Mesothelial cell of epicardium (in vitro differentiated cells): Measurements from ENCODE around the gene SLC6A16. TPM values are rescaled to one million over a fixed set of nuclear protein-coding genes. Genes with fewer than 3 reads are reported as not detected.

Experiments used
- DNase-seq, 2 experiments: peaks; one replicate each; pipeline ENCODE4 v3.0.0; 2021; ENCODE audit warnings: low spot score in 2 of 2; ENCODE audit not compliant: unreplicated experiment in 2 of 2
- H3K27ac Mint-ChIP-seq: 2 replicates; pipeline ENCODE4 v1.8.0; 2021; ENCODE audit warnings: mixed read lengths
- H3K27me3 Mint-ChIP-seq: 2 replicates; pipeline ENCODE4 v1.8.0; 2021; ENCODE audit warnings: low read depth, mixed read lengths
- H3K36me3 Mint-ChIP-seq: 2 replicates; pipeline ENCODE4 v1.8.0; 2021; ENCODE audit warnings: mixed read lengths
- H3K4me1 Mint-ChIP-seq: 2 replicates; pipeline ENCODE4 v1.8.0; 2021; ENCODE audit warnings: mixed read lengths
- H3K4me3 Mint-ChIP-seq: 2 replicates; pipeline ENCODE4 v1.8.0; 2021; ENCODE audit warnings: mild to moderate bottlenecking, moderate library complexity, mixed read lengths
- H3K9me3 Mint-ChIP-seq: 2 replicates; pipeline ENCODE4 v1.8.0; 2021; ENCODE audit warnings: mixed read lengths
- CTCF ChIP-seq: fragments of 200-600 bp; sonication (generic); IDR thresholded peaks from one replicate; pipeline ENCODE4 v1.5.0; 2021; ENCODE audit warnings: antibody characterized with exemption; ENCODE audit not compliant: unreplicated experiment
- total RNA-seq: library from RNA; stranded (reverse); gene quantifications from 3 replicates; pipeline ENCODE4 v1.2.1, GENCODE V29; 2021

The SLC6A16 gene
- total RNA-seq, 1 donor from 2014 or later, result 6.1 TPM

GRCh38 chr19:49348305-49349189 lies 23.6 kb upstream of the SLC6A16 start:
- H3K36me3 Mint-ChIP-seq, result peaks cover 63% of the 10 kb centered on the region
- peaks cover 2% of the 10 kb centered on the region for H3K4me1 Mint-ChIP-seq
- TF ChIP-seq CTCF, result no peak
- H3K27ac Mint-ChIP-seq, result no peak overlapping the region
- no peak for DNase-seq
- no peak overlapping the region for H3K4me3 Mint-ChIP-seq
- H3K9me3 Mint-ChIP-seq, result no peaks in the 10 kb centered on the region
- H3K27me3 Mint-ChIP-seq, result no peaks in the 10 kb centered on the region

GRCh38 chr19:49347835-49348234 lies 22.8 kb upstream of the SLC6A16 start:
- no peak for DNase-seq
- Mint-ChIP-seq H3K27me3 (no peaks in the 10 kb centered on the region), H3K36me3 (peaks cover 62% of the 10 kb centered on the region), H3K4me1 (peaks cover 2% of the 10 kb centered on the region), H3K4me3 (no peak overlapping the region), H3K27ac (no peak overlapping the region), H3K9me3 (no peaks in the 10 kb centered on the region)
- TF ChIP-seq CTCF, result no peak

DNA sequence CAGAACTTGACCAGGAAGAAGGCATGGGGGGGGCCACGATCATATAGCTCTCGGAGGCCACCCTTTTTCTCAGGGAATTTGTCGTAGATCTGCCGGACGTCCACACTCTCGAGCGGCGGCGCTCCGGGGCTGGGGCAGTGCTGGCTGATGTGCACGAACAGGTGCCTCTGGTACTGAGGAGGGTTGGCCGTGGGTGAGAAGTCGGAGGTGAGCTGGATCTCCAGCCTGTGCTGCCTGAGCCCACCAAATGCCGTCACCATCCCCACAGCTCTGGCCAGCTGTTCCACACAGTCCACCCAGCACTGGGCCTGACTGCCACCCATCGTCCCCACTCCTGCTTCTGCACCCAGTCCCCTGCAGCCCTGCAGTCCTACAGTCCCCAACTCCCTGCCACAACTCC lies 22.2 kb upstream of the SLC6A16 start:
- no peak for TF ChIP-seq CTCF
- DNase-seq, result no peak
- H3K36me3 Mint-ChIP-seq, result peaks cover 67% of the 10 kb centered on the region
- H3K4me1 Mint-ChIP-seq, result peaks cover 2% of the 10 kb centered on the region
- H3K27ac Mint-ChIP-seq, result no peak overlapping the region
- H3K4me3 Mint-ChIP-seq, result no peak overlapping the region
- H3K9me3 Mint-ChIP-seq, result no peaks in the 10 kb centered on the region
- no peaks in the 10 kb centered on the region for H3K27me3 Mint-ChIP-seq

DNA sequence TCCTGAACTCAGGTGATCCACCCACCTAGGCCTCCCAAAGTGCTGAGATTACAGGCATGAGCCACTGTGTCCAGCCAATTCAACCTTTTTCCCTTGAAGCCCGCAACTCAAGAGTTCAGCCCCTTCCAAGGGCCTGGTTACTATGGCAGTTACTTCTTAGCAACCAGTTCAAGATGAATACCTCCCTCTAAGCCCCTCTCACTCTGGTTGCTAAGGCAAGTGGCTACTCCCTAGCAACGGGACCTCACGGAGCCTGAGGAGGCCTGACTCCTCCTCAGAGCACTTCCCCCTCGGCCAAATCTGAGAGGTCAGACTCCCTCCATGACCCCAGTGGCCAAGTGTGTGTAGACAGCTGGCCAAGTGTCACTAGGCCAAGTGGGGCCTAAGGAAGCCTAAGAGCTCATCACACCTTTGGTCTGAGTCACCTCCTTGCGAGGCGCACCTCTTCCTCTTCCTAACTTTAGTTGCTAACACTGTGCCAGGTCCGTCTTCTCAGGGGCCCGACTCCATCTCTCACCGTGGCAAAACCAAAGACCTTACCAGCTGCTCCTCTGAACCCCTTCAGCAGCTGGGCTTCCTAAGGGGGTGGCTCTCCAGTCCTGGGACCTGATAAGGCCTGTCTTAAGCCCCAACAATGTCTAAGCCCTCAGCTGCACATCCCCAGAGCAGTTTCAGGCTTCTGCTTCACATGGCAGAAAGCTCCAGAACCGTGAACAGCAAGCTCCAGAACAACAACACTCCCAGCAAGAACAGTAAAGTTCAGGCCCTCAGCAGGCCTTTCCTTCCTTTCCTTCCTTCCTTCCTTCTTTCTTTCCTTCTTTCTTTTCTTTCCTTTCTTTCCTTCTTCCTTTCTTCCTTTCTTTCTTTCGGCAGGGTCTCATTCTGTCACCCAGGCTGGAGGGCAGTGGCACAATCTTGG lies 19.8 kb upstream of the SLC6A16 start:
- peaks cover 6% of the 10 kb centered on the region for H3K4me1 Mint-ChIP-seq
- H3K27ac Mint-ChIP-seq, result no peak overlapping the region
- no peak overlapping the region for H3K4me3 Mint-ChIP-seq
- H3K27me3 Mint-ChIP-seq, result no peaks in the 10 kb centered on the region
- TF ChIP-seq CTCF, result no peak
- no peaks in the 10 kb centered on the region for H3K9me3 Mint-ChIP-seq
- H3K36me3 Mint-ChIP-seq, result peaks cover 55% of the 10 kb centered on the region
- DNase-seq, result no peak

DNA sequence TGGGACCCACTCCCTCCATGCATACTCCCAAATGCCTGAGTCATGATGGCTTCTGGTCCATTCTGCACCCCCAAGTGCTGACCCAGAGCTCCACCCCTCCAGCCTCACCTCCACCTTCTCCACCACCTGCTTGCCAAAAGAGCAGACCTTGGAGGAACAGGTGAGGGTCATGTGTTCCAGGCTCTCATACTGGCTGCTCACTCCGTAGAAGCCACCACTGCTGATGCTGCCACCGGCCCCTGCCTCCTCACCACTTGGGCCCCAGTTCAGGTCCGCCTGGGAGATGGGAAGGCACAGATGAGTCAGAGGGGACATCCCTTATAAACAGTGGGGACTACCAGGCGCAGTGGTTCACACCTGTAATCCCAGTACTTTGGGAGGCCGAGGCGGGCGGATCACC lies 18.1 kb upstream of the SLC6A16 start:
- DNase-seq, result no peak
- Mint-ChIP-seq H3K9me3 (no peaks in the 10 kb centered on the region), H3K27ac (no peak overlapping the region)

More for the DNA sequence above, 18.1 kb upstream of the SLC6A16 start:
- Mint-ChIP-seq H3K27me3 (peaks cover 7% of the 10 kb centered on the region), H3K4me1 (peaks cover 16% of the 10 kb centered on the region), H3K36me3 (peaks cover 44% of the 10 kb centered on the region), H3K4me3 (no peak overlapping the region)
- TF ChIP-seq CTCF, result no peak
